ENCODE data around the gene GON7.

DNA sequence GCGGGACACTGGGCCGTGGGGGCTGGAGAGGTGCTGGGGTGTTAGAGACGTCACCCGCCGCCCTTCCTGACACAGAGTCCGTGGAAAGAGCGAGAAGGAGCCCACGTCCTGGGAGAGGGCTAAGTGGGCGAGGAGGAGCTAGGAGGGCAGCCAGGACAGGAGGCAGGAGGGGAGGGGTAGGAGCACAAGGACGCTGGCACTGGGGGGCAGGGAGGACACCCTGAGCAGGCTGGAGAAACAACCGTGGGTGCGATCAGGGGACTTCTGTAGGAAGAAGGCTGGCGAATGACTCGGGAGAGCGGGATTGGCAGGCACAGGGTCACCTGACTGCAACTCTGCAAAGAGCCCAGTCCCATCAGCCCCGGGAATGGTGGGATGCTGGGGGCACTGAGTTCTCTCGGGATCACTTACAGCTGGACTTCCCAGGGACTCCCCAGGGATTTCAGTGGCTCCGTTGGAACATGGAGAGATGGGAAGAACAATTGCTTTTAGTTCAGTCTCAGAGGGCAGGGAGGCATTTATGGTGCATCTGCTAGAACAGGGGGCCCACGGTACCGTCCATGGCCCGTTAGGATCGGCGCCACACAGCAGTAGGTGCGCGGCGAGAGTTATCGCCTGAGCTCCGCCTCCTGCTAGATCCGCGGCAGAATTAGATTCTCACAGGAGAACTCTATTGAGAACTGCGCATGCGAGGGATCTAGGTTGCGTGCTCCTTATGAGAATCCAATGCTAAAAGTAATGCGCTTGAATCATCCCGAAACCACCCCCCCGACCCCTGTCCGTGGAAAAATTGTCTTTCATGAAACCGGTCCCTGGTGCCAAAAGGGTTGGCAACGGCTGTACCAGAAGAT lies 24.5 kb upstream of the GON7 start:
- TF ChIP-seq CTCF (IDR thresholded peaks at IDR 0.05), result no peak
- no peak for TF ChIP-seq ZFX (IDR thresholded peaks at IDR 0.05; ENCODE audit: borderline replicate concordance)

All from 22Rv1 (cell line).